ENCODE results near the gene TENM4. TPM values are rescaled to one million over a fixed set of nuclear protein-coding genes. Genes with fewer than 3 reads are reported as not detected.

The TENM4 gene
- total RNA-seq, 1 experiment from 2014 or later, result 22.6 TPM

DNA sequence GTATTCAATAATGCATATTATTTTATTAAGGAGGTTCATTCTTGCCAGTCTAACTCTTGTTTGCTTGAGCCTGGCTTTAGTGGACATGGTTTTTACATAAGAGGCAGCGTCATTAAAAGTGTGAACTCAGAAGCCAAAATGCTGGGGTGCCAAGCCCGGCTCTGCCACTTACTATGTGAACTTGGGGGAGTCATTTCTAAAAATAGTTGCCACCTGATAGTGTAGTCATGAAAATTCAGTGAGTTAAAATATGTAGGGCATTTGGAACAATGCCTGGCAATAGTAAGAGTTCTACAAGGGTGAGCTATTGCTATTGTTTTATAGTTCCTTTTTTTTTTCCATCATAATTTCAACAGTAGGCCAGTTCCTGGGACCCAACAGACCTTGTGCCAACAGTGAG is 49.9 kb downstream of the TENM4 start:
- peak; percentile 44 for DNase-seq (ENCODE audit: low read depth)

DNA sequence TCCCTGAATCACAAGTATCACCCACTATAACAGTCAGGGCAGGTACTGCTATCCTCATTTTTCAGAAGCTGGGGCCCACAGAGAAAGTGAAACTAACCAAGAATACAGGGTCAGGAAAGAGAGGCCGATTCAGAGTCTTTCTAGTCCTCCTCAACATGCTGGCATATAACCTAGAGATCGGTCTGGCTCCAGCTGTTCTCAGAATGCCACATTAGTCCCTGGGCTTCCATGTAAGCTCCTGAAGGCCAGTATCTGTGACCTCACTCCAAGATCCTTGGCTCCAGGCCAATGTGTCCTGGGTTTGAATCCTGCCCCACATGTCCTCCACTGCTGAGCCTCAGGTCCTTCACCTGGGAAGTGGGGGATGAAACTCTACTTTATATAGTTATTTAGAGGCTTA is 50.4 kb downstream of the TENM4 start:
- peak; percentile 30 for DNase-seq (ENCODE audit: low read depth)

DNA sequence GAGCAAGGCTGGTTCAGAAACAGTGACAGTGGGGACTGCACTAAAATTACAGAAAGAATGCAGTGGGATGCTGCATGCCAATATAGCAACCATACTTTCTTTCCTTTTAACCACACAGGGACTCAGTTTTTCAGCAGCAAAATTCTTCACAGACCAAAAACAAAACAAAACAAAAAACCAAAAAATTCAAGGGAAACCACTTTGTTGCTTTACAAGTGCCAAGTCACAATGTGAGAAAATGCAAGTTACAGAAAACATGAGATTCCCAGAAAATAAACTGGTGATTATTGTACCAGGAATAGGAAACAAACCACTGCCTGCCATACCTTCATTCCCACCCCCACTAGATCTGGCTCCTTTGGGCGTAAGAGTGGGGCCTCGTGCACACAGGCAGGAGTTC is 52.6 kb downstream of the TENM4 start:
- peak; percentile 34 for DNase-seq (ENCODE audit: low read depth)

DNA sequence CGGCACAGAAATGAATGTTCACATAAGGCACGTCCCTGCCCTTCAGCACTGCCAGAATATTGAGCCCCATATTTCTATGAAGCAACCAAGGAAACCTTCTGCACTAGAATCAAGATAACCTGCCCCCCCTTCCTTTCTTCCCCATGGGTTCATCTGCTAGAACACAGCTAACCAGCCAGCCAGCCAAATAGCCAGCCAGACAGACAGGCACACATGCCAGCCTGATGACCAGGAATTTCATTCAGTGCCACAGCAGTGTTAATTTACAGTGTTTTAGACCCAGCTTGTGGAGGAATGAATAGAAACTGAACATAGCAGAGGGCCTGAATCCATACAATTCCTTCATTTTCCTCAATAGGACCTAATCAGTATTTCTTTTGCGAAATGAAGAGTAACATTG is 57.0 kb downstream of the TENM4 start:
- no peak for DNase-seq (ENCODE audit: low read depth)

DNA sequence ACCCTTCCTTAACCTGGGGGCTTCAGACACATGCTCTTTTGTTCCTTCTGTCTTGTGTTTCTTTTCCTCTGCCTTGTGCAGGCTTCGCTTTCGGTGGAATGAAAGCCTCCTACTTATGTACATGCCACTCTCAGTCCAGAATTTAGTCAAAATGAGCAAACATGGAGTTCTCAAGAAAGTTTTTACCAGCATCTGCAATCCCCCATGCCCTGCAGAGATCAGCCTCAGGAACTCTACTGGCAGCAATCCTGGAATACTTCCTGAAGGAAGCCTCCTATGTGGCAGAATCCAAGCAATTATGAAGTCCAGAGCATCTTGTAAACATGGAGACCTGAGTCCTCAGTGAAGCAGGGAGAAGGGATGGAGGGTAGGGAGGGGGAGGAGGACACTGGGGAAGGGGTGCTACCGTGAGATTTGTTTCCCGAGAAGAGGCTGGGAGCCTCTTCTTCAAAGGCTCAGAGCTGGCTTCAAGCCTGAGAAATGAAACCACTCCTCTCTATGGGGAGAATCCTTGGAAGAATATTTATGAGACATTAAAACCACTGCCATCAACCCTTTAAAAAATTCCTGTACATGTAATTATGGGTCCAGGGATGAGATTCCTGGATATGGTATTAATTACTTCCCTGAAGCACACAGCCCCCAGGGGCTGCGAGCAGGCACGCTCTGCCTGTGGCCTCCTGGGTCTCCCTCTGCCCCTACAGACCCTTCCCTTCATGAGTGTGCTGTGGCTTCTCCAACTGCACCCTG is 58.4 kb downstream of the TENM4 start:
- no peak for DNase-seq (ENCODE audit: low read depth)

DNA sequence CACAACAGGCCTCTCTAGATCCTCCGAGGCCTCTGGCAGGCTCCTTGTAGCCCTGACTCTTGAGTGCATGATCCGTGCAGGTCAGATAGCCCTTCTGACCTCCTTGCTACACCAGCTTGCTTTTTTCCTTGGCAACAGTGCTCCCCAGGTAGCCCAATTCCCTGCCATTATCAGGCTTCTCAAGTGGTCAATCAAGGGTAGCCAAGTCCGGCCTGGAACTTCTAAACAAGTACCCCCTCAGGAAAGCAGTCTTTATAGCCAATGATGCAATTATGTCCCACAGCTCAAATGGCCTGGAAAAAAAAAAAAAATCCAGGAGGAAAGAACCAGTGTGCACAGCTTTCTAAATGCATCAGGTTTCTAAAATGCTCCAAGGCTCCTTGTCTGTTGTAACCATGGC is 59.8 kb downstream of the TENM4 start:
- no peak for DNase-seq (ENCODE audit: low read depth)

DNA sequence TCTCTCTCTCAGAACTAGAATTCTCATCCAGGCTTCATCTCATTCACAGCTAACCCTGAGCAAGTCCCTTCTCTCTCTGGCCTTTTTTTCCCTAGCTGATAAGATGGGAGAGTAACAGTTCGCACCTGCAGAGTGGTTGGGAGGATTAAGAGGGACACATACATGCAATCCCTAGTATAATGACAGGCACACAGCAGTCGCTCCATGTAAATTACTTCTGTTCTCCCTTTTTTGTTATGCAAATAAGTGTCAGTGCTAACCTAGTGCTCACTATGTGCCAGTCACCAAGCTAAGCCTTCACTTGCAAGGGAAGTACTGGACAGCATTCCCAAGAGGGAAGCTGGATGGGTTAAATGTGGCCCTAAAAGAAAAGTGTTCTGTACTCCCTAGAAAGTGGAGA is 63.4 kb downstream of the TENM4 start:
- no peak for DNase-seq (ENCODE audit: low read depth)

DNA sequence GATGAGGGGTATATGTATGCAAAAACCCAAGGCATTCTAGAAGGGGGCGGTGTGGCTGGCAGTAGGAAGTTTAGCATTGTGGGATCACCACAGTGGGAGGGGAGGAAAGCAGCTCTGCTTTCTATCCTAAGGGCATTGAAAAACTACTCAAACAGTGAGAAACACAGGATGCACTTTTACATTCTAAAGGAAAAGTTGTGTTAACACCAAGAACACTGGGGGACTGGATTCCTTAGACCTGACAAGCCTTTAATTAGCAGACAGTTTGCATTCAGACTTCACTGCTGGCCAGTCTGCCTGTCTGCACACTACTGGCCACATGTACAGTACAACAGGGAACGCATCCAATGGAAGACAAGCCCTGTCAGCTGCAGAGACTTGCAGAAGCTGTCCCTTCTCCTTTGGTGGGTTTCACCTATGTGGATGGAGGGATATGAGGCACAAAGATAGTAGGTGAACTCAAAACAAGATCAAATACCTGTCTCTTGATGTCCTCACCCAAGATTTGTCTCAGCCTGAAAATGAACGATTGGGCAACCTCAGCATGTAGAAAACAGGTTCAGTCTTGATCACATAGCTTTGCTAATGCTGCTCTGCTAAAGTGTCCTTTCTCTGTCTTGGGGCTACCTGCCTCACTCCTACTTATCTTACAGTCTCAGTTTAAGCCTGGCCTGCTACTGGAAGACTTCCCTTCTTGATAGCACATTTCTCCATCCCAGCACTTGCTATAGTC is 64.8 kb downstream of the TENM4 start:
- no peak for DNase-seq (ENCODE audit: low read depth)

DNA sequence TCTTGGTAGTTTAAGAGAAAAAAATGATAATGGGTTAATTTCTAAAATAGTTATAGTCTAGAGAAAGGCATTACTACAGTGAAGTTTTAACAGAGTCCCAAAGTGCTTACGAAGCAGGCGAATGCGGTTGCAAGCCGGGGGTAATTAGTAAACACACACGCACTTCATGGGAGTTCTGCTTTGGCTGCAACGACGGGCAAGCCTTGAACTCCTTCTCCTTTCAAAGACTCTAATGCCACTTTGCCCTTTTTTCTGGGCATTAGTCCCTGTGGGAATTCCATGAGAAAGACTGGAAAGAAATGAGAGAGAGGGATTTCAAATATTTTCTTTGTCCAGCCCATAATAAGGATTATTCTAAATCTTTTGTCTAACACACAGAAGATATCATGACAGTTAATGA is 66.1 kb downstream of the TENM4 start:
- no peak for DNase-seq (ENCODE audit: low read depth)

DNA sequence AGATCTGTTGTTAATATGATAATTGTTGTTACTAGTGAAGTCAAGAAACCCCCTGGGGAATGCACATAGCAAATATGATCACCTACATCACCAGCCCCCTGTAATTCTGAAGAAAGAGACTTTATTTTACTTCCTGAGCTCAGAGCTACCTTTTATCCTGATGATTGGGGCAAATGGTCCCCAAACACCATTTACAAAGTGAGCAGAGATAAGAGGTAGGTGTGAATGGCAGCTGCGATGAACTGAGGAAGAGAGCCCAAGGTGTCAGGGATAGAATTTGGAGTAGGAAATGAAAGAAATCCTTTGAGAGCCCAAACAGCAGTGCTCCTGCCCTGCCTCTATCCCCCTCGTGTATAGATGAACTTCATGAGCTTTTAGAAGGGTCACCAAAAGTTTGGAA is 69.1 kb downstream of the TENM4 start:
- DNase-seq (ENCODE audit: low read depth), result no peak

DNA sequence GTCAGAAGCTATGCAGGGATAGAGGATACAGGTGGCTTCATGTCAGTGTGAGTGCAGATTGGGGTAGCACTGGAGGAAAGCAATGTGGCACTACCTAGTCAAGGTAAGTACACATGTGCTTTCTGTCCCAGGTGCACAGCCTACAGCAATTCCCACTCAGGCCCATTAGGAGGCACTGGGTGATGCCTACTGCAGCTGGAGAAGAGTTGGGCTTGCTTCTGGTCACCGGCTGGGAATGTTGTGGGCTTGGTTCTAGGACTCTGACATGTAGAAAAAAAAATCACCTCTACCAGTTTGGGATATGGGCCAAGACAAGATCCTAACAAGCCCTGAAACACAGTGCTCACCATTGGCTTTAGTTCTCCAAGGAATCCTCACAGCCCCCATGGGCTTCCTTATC is 69.7 kb downstream of the TENM4 start:
- peak; percentile 65 for DNase-seq (ENCODE audit: low read depth)

DNA sequence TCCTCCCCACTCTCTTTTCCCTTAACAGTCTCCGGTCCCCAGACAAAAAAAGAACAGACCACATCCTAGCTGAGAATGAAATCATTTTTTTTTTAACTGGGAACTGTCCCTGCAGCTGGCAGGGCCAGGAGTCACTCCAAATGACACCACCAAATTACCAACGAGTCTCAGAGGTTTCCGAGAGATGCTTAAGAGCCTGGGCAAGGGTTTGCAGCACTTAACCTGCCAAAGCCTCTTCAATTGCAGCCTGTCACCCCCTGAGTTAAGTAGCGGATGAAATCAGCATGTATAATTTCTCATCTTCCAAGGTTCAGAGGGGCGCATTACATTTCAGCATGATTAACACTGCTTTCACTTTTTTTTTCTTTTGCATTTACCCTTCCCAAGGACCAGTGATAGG is 71.8 kb downstream of the TENM4 start:
- no peak for DNase-seq (ENCODE audit: low read depth)

DNA sequence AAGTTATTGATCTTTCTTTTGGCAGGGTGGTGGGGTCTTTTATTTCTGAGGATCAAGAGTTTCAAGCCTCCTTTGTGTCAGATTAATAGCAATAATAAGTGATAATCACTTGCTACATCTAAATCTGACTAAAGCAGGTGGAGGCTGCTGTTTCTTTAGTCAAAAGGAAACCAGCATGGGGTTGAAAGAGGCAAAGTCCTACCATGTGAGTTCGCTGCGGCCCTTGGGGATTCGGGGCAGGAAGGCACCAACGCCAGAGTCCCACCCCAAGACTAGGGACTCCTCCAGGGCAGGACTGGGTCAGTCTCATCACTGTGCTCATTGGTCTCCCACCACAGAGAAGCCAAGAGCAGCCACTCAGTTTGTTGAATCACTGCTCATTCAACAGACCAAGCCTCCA is 73.0 kb downstream of the TENM4 start:
- DNase-seq (ENCODE audit: low read depth), result no peak

DNA sequence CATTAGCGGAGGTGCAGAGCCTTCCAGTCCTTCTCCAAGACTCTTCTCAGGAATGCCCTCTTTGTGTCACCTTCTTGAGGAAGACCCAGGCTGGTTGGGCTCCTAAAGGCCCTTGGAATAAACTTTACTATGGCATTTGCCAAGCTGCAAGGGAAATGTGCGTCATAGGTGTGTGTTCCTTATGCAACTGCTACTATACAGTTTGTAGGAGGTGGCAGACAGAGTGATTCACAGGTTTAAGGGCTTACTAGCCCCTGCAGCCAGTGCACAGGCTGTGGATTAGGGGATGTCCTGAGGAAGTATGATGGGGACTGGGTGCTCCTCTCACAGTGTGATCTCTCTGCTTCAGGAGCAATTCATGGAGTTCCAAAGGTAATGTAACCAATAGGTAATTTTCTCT is 74.6 kb downstream of the TENM4 start:
- no peak for DNase-seq (ENCODE audit: low read depth)

DNA sequence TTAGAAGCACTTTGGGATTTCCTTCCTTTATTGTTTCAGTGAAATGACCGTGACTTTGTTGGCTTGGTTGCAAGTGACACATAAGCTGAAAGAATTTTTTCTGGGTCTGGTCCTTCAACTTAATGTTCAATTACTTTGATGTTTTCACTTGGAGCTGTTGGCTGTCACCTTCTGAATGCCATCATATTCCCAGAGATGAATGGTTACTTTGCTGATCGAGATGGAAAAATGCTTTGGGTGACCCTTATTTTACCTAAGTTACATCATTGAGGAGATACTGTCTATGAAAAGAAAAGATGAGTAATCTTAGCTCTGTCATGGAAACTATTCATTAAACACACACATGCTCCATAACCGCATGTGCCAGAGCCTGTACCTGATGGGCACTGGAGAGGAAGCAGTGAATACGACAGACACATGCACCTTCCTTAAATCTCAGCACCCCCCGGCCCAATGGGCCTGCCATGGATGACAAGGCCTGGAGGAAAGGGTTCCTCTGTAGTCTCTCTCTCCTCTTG is 76.9 kb downstream of the TENM4 start:
- peak; percentile 33 for DNase-seq (ENCODE audit: low read depth)

DNA sequence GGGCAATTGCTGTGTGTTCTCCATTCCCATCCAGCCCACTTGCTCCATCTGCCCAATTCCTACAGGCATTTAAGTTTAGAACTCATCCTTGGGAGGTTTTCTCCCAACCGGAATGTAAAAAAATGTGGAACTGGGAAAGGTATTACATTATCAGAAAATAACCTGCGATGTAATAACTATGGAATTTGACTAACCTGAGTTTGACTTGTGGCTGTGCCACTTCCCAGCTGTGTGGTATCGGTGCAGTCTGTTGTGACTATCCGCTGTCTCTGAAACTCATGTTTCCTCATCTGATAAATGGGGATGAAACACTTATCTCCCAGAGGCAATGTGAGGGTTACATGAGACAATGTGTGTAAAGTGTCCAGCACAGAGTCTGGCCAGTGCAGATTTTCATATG is 77.6 kb downstream of the TENM4 start:
- DNase-seq (ENCODE audit: low read depth), result peak; percentile 15

DNA sequence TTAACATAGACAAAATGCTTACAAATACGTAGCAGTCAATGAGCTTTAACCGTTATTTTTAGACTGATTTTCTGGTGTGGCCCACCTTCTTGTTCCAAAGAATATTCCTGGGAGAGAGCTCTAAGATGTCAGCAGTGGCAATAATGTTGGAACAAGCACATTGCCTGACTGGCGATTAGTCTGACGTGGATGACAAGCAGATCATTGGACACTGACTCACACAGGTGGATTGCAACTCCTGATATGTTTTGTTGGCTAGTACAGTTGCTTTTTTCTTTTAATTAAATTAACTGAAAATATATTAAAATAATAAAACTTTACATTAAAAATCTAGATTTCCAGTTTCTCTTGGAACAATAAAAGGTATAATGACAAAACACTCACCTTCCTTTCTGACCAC is 78.0 kb downstream of the TENM4 start:
- no peak for DNase-seq (ENCODE audit: low read depth)

DNA sequence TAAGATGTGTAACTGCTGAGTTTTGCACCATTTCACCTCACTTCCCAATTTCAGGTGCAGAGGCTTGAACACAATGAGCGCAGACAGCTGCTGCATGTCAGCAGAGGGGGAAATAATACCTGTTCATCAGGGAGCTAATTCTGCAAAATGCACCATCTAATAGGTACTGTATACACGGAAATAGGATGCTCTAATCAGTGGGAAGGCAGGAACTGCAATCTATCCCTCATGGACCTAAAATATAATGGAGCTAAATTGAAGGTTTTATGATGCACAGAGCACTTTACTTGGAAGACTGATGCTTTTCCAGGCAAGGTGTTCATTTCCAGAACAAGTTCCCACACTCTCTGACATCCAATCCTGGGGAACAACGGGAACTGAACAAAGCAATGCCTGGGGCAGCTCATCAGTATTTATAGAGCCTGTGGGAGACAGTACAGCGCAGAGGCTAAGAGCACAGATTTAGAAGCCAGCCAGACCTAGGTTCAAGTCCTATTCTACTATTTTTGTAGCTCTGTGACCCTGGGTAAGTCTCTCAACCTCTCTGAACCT is 78.5 kb downstream of the TENM4 start:
- DNase-seq (ENCODE audit: low read depth), result no peak

DNA sequence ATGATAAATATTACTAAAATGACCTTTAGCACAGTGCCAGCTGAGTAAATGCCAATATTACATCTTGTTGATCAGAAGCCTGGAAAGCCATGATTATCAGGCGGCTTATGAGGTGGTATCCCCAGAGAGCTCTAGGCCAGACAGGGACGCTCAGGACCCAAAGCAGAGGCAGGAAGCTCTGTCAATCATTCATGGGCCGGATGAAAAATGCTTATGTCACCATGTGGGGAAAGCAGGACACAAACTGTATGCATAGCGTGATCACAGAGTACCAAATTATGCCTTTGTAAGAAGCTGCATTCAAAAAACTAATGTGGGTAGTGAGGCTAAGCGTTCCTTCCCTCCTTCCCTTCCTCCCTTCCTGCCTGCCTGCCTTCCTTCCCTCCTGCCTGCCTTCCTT is 82.6 kb downstream of the TENM4 start:
- DNase-seq (ENCODE audit: low read depth), result no peak

DNA sequence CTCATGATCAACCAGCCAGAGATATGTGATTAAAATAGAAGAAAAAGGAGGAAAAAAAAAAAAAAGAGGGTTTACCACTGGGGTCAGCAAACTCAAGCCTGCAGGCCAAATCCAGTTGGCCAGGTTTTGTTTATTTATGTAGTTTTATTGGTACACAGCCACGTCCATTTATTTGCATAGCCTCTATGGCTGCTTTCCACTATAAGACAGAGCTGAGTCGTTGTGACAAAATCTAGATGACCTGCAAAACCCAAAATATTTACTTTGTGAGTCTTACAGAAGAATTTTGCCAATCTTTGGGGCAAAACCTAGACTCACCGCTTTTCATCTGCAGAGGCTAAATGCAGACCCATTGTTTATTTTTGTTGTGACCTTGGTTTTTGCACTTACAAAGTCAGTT is 87.1 kb downstream of the TENM4 start:
- DNase-seq (ENCODE audit: low read depth), result peak; percentile 66

DNA sequence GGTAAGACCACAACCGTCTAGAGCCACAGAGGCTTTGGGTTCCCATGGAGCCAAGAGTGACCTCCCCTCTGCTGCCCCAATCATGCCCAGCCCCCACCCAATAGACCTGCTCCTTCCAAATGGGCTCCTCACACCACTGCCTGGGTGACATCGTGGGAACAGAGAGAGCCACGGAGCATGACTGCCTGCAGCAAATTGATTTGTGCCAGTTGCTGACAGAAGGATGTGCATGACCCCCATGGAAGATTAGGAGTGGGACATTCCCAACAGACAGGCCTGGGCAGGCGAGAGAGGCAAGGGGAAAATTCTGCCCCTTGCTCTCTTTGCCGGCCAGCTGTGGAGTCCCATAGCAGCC is 88.5 kb downstream of the TENM4 start:
- no peak for DNase-seq (ENCODE audit: low read depth)

DNA sequence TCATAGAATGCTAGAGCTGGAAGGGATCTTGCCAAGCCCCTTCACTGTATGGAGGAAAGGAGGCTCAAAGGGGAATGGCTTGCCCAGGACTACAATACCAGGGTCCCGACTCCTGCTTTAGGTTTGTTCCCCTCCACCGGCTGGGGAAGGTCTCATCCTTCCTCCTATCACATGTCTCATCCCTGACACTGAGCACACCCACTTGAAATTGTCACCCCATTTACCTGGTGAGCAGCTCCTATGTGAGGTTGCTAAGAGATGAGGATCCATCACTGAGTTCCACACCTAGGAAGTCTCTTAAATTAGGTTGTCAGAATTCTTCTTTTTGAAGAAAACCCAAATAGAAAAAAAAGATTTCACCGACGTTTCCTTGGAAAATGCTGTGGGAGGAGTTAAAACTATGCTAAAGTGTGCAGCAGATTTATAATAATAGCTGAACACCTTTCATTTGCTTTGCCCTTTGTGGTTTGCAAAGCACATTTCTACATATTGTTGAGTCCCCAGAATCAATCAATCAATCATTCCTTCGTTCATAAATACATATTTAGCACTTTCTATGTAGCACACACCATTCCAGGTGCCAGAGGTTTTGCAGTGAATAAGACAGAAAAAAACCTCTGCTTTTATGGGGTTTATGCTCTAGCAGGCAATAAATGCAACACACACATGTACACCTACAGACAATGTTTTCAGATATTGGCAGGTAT is 91.7 kb downstream of the TENM4 start:
- no peak for DNase-seq (ENCODE audit: low read depth)

DNA sequence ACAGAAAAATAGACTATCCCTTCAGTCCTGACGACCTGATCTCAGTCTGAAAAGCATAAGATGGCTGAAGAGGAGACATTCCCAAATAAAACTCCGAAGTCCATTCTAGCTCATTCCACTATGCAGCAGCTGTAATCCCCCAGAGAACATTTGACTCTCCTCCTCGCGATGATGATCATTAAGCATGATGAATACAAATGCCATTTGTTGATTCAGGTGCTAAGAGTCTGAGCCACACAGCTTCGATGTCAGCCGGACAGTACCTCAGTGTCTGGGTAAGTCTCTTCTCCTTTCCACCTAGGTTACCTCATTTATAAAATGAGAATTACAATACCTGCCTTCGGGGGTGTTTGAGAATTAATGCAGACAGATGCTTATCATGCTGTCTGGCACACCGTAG is 94.8 kb downstream of the TENM4 start:
- DNase-seq (ENCODE audit: low read depth), result no peak

Data from M059J (cell line).